Suprapubic skin (tissue), 3 donors: ENCODE results near the gene C1QTNF9.

ENCODE experiments used
- CTCF ChIP-seq, 2 donors: fragments of 200-600 bp in 1 of 2; fragments of 450-650 bp in 1 of 2; sonication (generic) in 1 of 2; IDR thresholded peaks; one replicate each; pipeline ENCODE4 v1.5.1; 2016 to 2019; ENCODE audit warnings: antibody characterized with exemption in 2 of 2, mild to moderate bottlenecking in 1 of 2, moderate library complexity in 1 of 2
- POLR2AphosphoS5 ChIP-seq, 3 donors: sonication (generic); formaldehyde crosslinking; IDR thresholded peaks; one replicate each; pipeline ENCODE4 v1.6.1; 2017; ENCODE audit warnings: antibody characterized with exemption in 3 of 3

- TF ChIP-seq POLR2AphosphoS5 (IDR thresholded peaks at IDR 0.05): no peak
- no peak for TF ChIP-seq CTCF (IDR thresholded peaks at IDR 0.05)
Measured at GRCh38 chr13:24301434-24301833, 7.9 kb upstream of the C1QTNF9 start.
